NCI-H2029 (cell line): ENCODE results near the gene BIVM.

ENCODE experiments used
- DNase-seq: peaks from one replicate; lab custom pipeline; 2025; lab: John Stamatoyannopoulos, UW

BIVM gene

GRCh38 chr13:102784483-102784882, 14.4 kb upstream of the BIVM start:
- DNase-seq, result no peak

DNA sequence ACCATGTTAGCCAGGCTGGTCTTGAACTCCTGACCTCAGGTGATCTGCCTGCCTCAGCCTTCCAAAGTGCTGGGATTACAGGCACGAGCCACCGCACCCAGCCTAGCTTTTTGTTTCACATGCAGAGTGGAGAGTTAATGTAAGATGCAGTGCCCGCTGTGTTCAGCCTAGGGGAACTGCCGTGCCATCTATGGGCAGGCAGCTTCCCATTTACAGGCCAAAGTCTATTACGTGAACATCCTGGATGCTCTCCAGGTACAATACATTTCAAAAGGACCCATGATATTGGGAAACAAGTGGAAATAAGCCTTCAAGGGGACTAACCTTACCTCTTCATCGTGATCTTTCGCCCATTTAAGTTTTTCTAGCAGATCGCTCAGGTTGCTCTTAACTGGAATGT, 10.2 kb upstream of the BIVM start:
- DNase-seq, result no peak

GRCh38 chr13:102792396-102792795, 6.5 kb upstream of the BIVM start:
- no peak for DNase-seq

DNA sequence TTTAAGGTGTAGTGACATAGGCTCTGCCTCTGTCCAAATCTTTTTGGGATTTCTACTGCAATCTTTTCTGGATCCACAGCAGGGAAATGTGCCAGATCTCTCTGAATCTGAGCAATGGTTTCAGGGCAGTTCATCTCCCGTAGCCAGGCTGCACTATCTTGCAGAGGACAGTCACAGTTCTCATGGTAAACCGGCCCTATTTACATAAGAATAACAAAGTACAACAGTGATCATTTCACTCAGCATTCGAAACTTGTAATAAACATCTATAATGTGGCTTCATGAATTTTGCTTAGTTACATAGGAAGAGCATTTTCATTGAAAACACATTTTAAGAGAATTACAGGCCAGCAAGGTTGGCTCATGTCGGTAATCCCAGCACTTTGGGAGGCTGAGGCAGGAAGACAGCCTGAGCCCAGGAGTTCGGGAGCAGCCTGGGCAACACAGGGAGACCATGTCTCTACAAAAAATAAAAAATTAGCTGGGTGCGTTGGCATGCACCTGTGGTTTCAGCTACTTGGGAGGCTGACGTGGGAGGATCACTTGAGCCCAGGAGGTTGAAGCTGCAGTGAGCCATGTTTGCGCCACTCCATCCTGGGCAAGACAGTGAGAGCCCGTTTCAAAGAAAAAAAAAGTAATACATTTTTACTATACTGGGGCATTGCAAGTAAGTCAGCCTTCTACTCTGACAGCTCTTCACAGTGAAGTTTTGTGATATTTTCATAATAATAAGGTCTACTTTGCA, 5.1 kb upstream of the BIVM start:
- no peak for DNase-seq

DNA sequence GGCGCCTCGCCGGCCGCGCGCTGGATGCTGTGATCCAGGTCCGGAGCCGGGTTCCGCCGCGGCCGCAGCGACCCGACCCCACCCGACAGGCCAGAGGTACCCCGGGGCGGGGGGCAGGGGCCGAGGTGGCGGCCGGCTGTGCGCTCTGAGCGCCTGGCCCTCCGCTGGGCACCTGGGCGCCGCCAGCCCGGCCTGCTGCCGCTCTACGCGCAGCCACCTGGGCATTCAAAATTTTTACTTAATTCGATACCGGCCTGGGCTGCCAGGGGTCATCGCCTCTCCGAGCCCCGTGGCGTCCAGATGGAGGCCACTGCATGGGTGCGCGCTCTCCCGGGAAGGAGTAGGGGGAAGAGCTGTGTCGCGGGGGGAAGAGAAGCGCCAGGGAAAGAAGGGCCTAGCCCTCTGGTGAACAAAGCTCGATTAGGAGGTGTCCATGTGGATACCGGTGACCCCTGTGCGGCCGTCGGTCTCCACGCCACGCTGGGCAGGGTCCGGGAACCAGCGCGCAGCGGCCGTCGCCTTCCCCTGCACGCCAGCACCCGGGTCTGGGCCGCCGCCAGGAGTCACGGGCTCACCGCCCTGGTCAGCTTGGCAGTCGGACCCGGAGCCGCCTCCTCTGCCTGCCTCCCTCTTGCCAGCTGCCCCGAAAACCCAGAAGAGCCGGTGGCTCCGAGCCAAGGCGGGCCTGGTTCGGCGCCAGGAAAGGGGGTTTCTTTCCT, 666 bp downstream of the BIVM start:
- DNase-seq, result no peak

GRCh38 chr13:102800145-102801041, 1.5 kb downstream of the BIVM start:
- DNase-seq, result peak; percentile 4

GRCh38 chr13:102805680-102806079, 6.8 kb downstream of the BIVM start:
- DNase-seq, result no peak

DNA sequence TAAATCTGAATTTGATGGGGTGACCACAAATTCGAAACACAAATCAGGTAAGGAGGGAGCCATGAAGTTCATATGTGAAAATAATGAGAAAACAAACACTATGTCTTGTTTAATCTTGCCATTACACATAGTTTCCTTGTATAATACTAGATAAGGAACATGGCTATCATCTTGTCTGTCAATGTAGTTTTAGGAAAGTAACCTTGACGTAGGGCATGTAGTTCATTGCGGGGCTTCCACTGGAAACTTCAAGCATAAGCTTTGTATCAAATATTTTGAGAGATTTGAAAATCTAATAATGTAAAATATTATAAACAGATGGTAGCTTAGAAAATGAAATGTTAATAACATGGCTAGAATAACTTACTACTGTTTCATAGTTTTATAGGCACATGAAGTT, 8.8 kb downstream of the BIVM start:
- no peak for DNase-seq

GRCh38 chr13:102812611-102813287, 13.8 kb downstream of the BIVM start:
- DNase-seq, result no peak

DNA sequence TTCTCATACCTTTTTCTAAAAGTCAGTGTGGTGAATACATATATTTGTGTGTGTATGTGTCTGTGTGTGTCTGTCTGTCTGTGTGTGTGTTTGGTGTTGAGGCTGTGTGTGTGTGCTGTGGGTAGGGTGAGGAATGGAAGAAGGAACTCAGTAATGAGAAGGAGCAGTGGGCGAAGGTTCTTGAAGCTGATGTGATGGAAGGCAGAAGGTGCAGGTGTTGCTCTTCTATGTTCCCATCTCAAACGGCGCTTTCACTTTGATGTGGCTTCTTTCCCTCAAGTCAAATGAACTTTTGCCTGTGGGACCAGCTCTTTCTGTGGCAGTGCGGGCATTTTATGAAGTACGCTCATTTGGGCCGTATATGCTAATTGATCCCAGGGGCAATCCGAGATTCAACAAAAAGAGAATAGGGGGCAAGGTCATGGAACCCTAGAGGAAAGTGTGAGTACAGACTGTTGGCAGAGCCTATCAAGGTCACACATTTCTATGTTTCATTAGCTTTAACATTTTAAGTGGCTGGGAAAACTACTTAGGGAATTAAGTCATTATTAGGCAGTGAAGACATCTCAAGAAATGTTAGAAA, 15.2 kb downstream of the BIVM start:
- no peak for DNase-seq

- no peak for DNase-seq
Measured at GRCh38 chr13:102814793-102815192, 15.9 kb downstream of the BIVM start.

DNA sequence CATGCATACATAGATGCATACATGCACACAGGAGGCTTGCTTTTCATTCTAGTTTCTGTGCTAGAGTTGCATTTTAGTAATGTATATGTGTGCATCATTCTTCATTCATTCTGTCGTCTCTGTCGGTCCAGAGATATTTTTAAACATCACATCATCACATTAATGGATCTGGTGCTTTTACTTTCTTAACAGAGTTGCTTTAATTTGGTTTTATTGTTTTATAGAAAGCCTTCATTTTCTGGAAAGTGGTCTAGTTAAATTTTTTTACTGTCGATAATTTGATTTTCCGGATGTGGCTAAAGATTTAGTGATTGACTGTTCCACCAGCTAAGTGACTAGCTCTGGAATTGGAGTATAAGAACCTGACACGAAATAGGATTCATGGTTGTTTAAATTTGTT, 16.9 kb downstream of the BIVM start:
- DNase-seq, result no peak

- no peak for DNase-seq
Measured at GRCh38 chr13:102816708-102817107, 17.8 kb downstream of the BIVM start.

DNA sequence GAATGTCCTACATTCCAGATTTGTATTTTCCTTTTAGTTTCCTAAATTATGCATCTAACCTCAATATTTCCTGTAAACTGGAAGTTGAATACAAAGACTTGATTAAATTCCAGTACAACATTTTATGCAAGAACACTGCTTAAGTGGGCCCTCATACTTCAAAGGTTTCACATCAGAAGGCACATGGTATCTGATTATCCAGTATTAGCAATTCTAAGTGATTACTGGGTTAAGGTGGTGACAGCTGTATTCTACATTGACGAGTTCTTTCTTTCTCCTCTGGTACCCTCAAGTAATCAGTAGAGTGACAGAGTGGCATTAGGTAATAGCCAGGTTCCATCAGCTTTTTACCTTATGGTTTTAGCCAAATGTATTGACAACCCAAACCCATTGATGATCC, 18.3 kb downstream of the BIVM start:
- no peak for DNase-seq

- DNase-seq, result no peak
Measured at GRCh38 chr13:102817907-102818306, 19.0 kb downstream of the BIVM start.

DNA sequence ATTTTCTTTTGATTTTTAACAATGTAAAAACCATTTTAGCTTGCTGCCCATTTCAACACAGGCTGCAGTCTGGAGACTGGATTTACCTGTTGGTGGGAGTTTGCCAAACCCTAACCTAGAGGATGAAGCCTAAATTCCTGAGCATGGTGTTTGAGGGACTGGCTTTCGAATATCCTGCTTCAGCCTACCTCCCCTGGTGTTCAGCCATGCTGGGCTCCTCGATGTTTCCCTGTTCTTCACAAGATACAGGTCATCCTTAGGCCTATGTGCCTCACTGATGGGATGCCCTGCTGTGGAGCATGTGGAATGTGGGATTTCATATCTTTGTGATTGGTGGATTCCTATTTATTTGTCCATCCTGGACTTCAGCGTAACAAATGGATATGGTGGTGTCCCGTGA, 26.5 kb downstream of the BIVM start:
- DNase-seq, result no peak

GRCh38 chr13:102825921-102826706, 27.2 kb downstream of the BIVM start:
- no peak for DNase-seq

DNA sequence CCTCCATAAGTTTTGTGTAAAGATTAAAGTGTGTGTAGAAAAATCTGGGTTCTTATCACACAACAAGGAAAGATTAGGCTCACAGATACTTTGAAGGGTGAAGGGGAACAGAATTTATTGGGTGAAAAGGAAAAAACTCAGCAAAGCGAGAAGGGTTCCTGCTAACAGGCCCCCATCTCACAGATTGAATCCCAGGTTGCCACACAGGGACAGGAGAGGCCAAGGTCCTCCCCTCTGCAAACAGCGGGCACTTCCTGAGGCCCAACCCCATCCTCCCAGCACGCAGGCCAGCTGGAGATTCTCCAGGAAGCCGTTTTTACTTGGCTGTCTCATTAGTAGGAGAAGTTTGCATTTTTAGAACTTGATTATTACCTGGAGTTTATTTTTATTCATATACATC, 31.7 kb downstream of the BIVM start:
- DNase-seq, result no peak

- no peak for DNase-seq
Measured at GRCh38 chr13:102836471-102836870, 37.6 kb downstream of the BIVM start.

DNA sequence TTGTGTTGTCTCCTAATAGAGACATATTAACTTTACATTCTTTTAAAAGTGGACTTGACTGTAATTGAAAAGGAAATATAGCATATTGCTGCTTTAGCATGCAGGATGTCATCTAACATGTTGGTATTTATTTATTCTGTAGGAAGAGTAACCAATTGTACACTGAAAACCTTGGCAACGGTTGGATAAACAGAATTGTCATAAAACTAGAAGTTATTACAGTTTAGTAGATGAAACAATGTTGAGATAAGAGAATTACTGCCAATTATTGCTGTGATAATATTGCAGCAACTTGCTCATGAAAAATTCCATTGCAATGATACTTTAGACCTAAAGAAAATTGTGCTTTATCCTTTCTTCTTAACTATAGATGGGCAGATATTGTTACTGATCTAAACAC, 39.4 kb downstream of the BIVM start:
- DNase-seq, result no peak

DNA sequence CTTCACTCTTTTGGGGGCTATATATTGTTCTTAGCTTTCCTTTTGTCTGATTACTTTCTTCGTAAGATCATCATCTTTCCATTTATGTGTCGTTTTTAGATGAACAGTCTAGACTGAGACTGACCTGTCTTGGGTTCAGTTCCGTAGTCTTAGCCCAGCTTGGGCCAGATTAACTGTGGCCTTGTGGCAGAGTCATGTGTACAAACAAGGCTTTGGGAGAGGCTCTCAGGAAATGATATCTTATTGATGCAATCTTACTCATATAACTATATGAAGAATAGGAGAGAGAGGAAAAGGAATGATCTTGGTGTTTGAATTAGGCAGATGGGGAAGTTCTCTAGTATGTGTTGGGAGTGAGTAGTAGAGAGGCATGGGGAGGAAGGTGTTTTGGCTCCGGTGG, 40.1 kb downstream of the BIVM start:
- no peak for DNase-seq
